NT2/D1 (cell line): Measurements from ENCODE around the gene PLEKHJ1.

Experiments
- DNase-seq: peaks from one replicate; pipeline ENCODE4 v3.0.0-alpha.2; 2011; ENCODE audit warnings: low read depth, low spot score
- H3K27me3 ChIP-seq: 2 replicates; pipeline ENCODE4 v1.6.0; 2011; ENCODE audit warnings: mild to moderate bottlenecking; ENCODE audit not compliant: insufficient read length, insufficient read depth
- H3K36me3 ChIP-seq: 2 replicates; pipeline ENCODE4 v1.6.1; 2011; ENCODE audit warnings: mild to moderate bottlenecking, low read length, mixed read lengths; ENCODE audit not compliant: insufficient read depth, insufficient read length
- H3K4me1 ChIP-seq: 2 replicates; pipeline ENCODE4 v1.5.1; 2011; ENCODE audit not compliant: insufficient read depth, insufficient read length
- H3K4me3 ChIP-seq: 2 replicates; pipeline ENCODE4 v1.5.1; 2011; ENCODE audit warnings: low read depth; ENCODE audit not compliant: insufficient read length
- H3K9ac ChIP-seq: 2 replicates; pipeline ENCODE4 v1.6.0; 2011; ENCODE audit warnings: low read depth; ENCODE audit not compliant: insufficient read length
- H3K9me3 ChIP-seq: 2 replicates; pipeline ENCODE4 v1.5.1; 2011; ENCODE audit warnings: mild to moderate bottlenecking, low read length; ENCODE audit not compliant: insufficient read depth
- SUZ12 ChIP-seq: IDR thresholded peaks from 2 replicates; pipeline ENCODE4 v1.6.1; 2011; ENCODE audit not compliant: insufficient read length, insufficient read depth; ENCODE audit errors: extremely low read depth
- YY1 ChIP-seq: IDR thresholded peaks from 2 replicates; pipeline ENCODE4 v1.6.1; 2011; ENCODE audit not compliant: insufficient read length, insufficient read depth
- ZNF274 ChIP-seq: IDR thresholded peaks from 2 replicates; pipeline ENCODE4 v1.6.1; 2011; ENCODE audit warnings: mild to moderate bottlenecking, low read depth, low read length

Gene PLEKHJ1

GRCh38 chr19:2255112-2255845 lies 19.1 kb upstream of the PLEKHJ1 start:
- no peak for DNase-seq
- H3K4me3 ChIP-seq: no peak overlapping the region
- peaks cover 17% of the 10 kb centered on the region for H3K4me1 ChIP-seq
- TF ChIP-seq ZNF274 (no peak), SUZ12 (no peak), YY1 (no peak)
- H3K9me3 ChIP-seq: no peaks in the 10 kb centered on the region
- H3K9ac ChIP-seq: no peak overlapping the region
- H3K27me3 ChIP-seq: no peaks in the 10 kb centered on the region
- H3K36me3 ChIP-seq: peaks cover 19% of the 10 kb centered on the region

GRCh38 chr19:2254064-2254872 lies 18.1 kb upstream of the PLEKHJ1 start:
- Histone ChIP-seq H3K36me3 (peaks cover 27% of the 10 kb centered on the region), H3K9ac (peak overlapping the region; percentile 32), H3K4me3 (peak overlapping the region; percentile 1), H3K9me3 (no peaks in the 10 kb centered on the region), H3K4me1 (peaks cover 18% of the 10 kb centered on the region), H3K27me3 (no peaks in the 10 kb centered on the region)
- DNase-seq: no peak
- TF ChIP-seq ZNF274 (no peak), SUZ12 (no peak), YY1 (no peak)

GRCh38 chr19:2253106-2254063 lies 17.3 kb upstream of the PLEKHJ1 start:
- no peak for DNase-seq
- H3K27me3 ChIP-seq: no peaks in the 10 kb centered on the region
- peak overlapping the region; percentile 51 for H3K9ac ChIP-seq
- H3K36me3 ChIP-seq: peaks cover 36% of the 10 kb centered on the region
- H3K4me3 ChIP-seq: peak overlapping the region; percentile 1
- peaks cover 18% of the 10 kb centered on the region for H3K4me1 ChIP-seq
- TF ChIP-seq ZNF274 (no peak), YY1 (no peak), SUZ12 (no peak)
- no peaks in the 10 kb centered on the region for H3K9me3 ChIP-seq

- peaks cover 40% of the 10 kb centered on the region for H3K36me3 ChIP-seq
- no peaks in the 10 kb centered on the region for H3K27me3 ChIP-seq
- H3K9me3 ChIP-seq: no peaks in the 10 kb centered on the region
- no peak for DNase-seq
- TF ChIP-seq YY1: no peak
- TF ChIP-seq ZNF274: no peak
- TF ChIP-seq SUZ12: no peak
- peak overlapping the region; percentile 51 for H3K9ac ChIP-seq
- H3K4me1 ChIP-seq: peaks cover 18% of the 10 kb centered on the region
- H3K4me3 ChIP-seq: no peak overlapping the region
These were observed 16.6 kb upstream of the PLEKHJ1 start for GRCh38 chr19:2252797-2253105.

- Histone ChIP-seq H3K27me3 (no peaks in the 10 kb centered on the region), H3K9ac (peak overlapping the region; percentile 32), H3K36me3 (peaks cover 46% of the 10 kb centered on the region), H3K4me1 (peaks cover 22% of the 10 kb centered on the region), H3K4me3 (no peak overlapping the region), H3K9me3 (no peaks in the 10 kb centered on the region)
- TF ChIP-seq YY1 (no peak), ZNF274 (no peak), SUZ12 (no peak)
- no peak for DNase-seq
These were observed 16.1 kb upstream of the PLEKHJ1 start for GRCh38 chr19:2252055-2252796.

- H3K9ac ChIP-seq: no peak overlapping the region
- no peak for TF ChIP-seq ZNF274
- TF ChIP-seq SUZ12: no peak
- no peak for TF ChIP-seq YY1
- peaks cover 54% of the 10 kb centered on the region for H3K36me3 ChIP-seq
- H3K27me3 ChIP-seq: no peaks in the 10 kb centered on the region
- no peak overlapping the region for H3K4me3 ChIP-seq
- no peak for DNase-seq
- no peaks in the 10 kb centered on the region for H3K9me3 ChIP-seq
- peaks cover 20% of the 10 kb centered on the region for H3K4me1 ChIP-seq
These were observed 15.3 kb upstream of the PLEKHJ1 start for GRCh38 chr19:2251106-2252054.
